ENCODE data around the gene DOLPP1.
"Not testable (repeated sequence)": the region's sequence is repeated elsewhere in the genome, so short reads cannot be mapped to it uniquely, and the experiment has no call there.

DOLPP1 gene, protein sequence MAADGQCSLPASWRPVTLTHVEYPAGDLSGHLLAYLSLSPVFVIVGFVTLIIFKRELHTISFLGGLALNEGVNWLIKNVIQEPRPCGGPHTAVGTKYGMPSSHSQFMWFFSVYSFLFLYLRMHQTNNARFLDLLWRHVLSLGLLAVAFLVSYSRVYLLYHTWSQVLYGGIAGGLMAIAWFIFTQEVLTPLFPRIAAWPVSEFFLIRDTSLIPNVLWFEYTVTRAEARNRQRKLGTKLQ

DNA sequence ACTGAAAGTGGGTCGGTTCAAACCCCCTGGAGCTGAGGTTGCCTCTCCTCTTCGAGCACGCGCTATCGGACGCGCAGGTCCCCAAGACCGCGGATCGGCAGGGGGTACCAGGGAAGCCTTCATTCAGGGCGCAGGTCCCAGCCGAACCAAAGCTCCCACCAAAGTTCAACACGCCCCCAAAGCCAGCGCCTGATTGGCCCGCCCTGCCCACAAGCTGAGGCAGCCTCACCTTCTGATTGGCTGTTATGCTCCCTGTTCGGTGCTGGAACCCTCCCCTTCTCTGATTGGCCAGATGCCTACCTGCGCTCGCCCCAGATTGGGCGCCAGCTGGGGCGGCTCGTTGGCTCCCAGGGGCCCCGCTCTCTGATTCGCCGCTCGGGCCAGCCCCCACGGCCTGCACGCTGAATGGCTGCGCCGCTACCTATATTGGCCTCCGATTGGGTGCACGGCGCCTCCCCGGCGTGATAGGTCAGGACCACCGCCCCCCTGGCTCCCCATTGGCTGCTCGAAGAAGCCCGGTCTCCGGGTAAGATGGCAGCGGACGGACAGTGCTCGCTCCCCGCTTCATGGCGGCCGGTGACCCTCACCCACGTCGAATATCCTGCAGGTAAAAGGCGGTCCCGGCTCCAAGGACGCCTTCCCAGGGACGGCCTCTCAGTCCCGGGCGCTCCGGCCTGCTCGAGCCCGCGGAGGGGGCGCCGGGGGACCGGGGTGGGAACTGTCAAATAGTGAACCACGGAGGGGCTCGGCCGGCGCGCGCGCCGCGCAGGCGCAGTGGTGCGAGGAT lies at the start of gene DOLPP1:
TSS of gene DOLPP1 (plus strand) at position 511 of the 787 bp plus-strand sequence. CDS start at position 532, 21 bp downstream.
- TF ChIP-seq GATA1 (IDR thresholded peaks at IDR 0.05; ENCODE audit: low read depth, low read length) = no peak
- peak; percentile 73 for TF ChIP-seq POLR2A (IDR thresholded peaks at IDR 0.05; ENCODE audit: low read length)
- DNase-seq = peak; percentile 99 to 100

DNA sequence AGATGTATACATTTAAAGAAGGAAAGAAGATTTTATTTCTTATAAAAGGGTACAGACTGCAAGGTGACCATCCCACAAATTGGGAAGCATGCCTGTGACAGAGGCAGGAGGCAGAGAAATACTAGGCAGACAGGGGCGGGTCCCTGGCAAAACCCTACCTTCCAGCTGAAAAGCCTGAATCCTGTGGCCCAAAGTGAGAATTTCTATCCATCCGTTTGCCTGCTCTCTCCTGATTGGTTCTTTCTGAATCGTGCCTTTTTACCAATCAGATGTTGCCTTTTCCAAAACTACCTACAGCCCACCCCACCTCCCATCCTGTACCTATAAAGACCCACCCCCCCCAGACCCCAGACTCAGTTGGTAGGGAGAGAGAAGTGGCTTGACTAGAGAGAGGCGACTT lies 49.4 kb upstream of the DOLPP1 start:
- TF ChIP-seq GATA1 (IDR thresholded peaks at IDR 0.05; ENCODE audit: low read depth, low read length) (no peak), POLR2A (IDR thresholded peaks at IDR 0.05; ENCODE audit: low read length) (no peak)

DNA sequence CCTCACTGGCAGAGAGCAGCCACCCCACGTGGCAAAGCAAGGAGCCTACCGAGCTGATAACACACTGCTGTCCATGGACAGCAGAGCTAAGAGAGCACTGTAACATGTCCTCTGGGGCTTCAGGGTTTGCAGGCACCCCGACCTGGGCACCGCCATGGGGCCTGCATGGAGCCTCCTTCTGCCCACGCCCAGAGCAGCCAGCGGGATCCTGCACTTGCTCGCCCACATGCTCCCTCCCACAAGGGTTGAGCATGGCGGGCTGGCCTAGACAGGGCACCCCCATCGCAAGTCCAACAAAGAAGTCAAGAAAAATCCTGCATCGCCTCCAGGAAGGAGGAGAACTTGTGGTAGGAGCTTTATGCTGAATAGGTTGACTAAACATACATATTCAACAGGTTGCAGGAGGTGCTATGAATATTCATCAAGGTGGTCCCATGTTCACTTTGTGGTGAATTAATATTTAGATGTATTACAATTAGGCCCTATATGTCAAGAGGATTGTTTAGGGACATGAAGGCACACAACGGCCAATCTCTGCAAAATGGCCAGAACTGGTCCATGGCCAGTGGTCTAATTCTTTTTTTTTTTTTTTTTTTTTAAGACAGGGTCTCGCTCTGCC lies 48.3 kb upstream of the DOLPP1 start:
- peak; percentile 31 to 41 for DNase-seq
- TF ChIP-seq POLR2A (IDR thresholded peaks at IDR 0.05; ENCODE audit: low read length) = no peak
- no peak for TF ChIP-seq GATA1 (IDR thresholded peaks at IDR 0.05; ENCODE audit: low read depth, low read length)

More for the DNA sequence above, 49.4 kb upstream of the DOLPP1 start:
- no peak for DNase-seq

DNA sequence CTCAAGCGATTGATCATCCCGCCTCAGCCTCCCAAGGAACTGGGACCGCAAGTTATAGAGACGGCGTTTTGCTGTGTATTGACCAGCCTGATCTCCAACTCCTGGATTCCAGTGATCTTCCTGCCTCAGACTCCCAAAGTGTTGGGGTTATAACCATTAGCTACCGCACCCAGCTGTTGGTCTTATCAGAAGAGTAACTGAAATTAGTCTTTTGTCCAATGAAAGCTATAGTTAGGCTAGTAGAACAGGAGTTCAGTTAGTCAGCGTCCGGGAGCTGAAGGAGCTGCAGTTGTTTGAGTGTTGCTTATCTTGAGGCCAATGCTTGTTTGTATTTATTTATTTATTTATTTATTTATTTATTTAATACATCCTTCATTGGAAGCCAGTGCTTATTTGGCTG lies 47.7 kb upstream of the DOLPP1 start:
- peak; percentile 73 to 89 for DNase-seq
- TF ChIP-seq GATA1 (IDR thresholded peaks at IDR 0.05; ENCODE audit: low read depth, low read length) (no peak), POLR2A (IDR thresholded peaks at IDR 0.05; ENCODE audit: low read length) (peak; percentile 35)

DNA sequence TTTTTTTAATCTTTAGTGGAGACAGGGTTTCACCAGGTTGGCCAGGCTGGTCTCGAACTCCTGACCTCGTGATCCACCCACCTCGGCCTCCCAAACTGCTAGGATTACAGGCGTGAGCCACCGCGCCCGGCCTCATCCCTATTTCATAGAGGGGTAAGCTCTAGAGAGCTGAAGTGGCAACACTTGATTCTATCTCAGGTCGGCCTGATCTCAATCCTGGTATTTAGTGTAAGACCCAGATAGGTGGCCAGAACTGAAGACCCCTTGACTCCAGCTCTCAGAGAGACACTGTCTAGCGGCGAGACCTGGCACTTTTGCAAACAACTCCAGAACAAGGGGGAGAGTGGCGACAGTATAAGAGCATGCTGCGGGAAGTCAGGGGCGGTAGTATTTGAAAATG lies 45.1 kb upstream of the DOLPP1 start:
- DNase-seq = not testable (repeated sequence)

DNA sequence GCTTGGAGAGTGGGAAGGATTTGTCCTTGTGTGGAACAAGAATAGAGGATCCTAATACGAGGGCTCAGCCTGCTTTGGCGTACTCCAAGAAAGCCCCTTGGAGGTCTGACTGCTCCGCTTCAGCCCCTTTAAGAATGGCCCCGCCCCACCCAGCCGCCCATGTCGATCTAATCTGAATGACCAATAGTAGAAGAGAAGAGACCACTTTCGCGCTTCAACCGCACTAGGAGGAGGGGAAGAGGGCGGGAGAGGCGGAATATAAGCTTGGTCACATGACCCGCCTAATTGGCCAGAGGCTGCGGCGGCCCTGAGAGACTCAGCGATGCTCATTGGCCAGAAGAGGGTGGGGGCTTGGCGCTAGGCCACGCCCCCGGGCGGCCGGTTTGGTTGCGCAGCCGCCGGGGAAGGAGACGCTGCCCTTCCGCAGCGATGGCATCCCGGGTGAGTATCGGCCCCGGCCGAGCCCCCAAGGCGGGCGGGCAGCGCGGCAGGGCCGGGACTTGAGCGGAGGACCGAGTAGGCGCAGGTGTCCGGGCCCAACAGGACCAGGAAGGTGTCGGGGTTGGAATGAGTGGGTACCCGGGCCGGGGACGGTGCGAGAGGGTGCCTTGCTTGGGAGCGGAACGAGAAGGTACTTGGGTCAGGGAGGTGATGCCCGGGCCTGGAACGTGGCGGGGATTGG lies 44.5 kb upstream of the DOLPP1 start, which contains the start of gene MIGA2:
TSS of gene MIGA2 (plus strand) at position 386 of the 682 bp plus-strand sequence. CDS start 3,969 bp downstream, outside the sequence.
- peak; percentile 99 to 100 for DNase-seq
- no peak for TF ChIP-seq GATA1 (IDR thresholded peaks at IDR 0.05; ENCODE audit: low read depth, low read length)
- peak; percentile 95 for TF ChIP-seq POLR2A (IDR thresholded peaks at IDR 0.05; ENCODE audit: low read length)

DNA sequence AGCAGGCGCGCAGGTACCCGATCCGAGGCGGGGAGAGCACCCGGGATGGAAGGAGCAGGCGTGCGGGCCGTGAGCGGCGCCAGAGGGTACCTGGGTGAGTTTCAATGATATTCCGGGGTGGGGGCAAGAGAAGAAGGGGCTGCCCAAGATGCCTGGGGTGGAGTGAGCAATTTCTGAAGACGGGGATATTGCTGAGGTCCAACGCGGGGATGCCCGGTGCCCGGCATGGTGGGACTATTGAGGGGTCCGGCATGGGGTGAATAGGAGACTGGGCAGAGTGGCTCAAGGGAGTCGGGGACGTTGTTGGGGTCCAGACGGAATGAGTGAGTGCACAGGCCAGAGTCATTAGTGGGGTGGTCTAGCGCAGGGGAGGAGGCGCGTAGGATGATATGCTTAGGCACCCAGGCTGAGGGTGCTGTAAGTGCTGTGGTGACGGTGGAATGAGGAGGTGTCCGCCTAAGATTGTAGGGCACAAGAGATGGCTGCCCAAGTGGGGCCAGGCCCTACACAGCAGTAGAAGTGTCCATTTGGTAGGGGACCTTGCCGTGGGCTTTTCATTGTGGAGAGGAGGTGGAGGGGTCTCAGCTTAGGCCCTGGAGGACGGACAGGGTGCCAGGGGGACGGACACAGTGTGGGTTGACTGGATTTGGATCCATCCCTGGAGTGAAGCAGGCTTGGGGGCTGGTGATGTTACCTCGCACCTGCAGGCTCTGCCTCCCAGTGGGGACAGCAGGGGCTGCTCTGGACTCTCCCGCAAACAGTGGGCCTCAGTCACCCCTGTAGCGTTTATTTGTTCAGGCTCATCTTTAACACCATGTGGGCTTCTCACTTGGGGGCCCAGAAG lies 43.8 kb upstream of the DOLPP1 start:
- peak; percentile 57 to 67 for DNase-seq
- TF ChIP-seq POLR2A (IDR thresholded peaks at IDR 0.05; ENCODE audit: low read length) = no peak
- no peak for TF ChIP-seq GATA1 (IDR thresholded peaks at IDR 0.05; ENCODE audit: low read depth, low read length)

DNA sequence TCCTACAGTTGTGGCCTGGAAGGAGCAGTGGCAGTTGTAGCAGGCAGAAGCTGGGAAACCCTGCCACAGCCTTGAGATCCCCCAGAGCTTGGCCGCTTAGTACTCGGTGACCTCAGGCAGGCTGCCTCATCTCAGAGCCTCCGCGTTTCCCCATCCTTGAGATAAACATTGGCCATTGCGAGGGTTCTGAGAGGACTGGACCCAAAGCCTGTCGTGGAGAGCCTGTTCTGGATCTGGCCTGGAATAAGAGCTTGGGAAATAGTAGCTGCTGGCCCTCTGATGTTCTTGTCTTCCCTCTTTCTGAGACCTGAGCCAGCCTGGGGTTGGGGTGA lies 43.2 kb upstream of the DOLPP1 start:
- peak; percentile 45 to 56 for DNase-seq
- TF ChIP-seq POLR2A (IDR thresholded peaks at IDR 0.05; ENCODE audit: low read length) = no peak
- TF ChIP-seq GATA1 (IDR thresholded peaks at IDR 0.05; ENCODE audit: low read depth, low read length) = no peak

DNA sequence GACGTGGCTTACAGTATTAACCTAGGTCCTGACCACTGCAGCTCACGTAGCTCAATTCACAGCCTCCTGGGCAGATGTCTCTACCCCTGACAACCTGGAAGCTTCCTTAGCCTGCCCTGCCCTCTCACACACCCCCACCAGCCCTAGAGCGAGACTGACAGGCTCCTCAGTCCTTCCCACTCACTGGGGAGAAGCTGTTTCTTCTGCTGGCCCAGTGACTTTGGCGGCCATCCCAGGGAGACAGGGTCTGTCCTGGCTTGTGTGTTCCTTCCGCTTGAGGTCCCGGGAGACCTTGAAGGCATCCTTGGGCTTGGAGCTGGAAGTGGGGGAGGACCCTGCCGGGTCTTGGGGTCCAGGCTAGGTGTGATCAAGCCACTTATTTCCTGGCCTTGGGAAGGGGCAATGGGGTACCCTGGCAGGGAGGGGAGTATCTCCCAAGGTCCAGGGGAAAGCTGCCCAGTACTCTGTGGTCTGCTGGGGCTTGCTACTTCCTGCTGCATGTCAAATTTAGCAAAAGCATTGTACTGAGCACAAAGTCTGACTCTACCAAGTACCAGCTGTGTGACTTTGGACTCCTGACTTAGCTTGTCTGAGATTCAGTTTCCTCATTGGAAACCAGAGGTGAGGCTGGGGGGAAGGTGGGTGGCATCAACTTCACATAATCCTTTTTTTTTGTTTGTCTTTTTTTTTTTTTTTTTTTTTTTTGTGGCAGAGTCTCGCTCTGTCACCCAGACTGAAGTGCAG lies 42.6 kb upstream of the DOLPP1 start:
- no peak for TF ChIP-seq GATA1 (IDR thresholded peaks at IDR 0.05; ENCODE audit: low read depth, low read length)
- no peak for TF ChIP-seq POLR2A (IDR thresholded peaks at IDR 0.05; ENCODE audit: low read length)

DNA sequence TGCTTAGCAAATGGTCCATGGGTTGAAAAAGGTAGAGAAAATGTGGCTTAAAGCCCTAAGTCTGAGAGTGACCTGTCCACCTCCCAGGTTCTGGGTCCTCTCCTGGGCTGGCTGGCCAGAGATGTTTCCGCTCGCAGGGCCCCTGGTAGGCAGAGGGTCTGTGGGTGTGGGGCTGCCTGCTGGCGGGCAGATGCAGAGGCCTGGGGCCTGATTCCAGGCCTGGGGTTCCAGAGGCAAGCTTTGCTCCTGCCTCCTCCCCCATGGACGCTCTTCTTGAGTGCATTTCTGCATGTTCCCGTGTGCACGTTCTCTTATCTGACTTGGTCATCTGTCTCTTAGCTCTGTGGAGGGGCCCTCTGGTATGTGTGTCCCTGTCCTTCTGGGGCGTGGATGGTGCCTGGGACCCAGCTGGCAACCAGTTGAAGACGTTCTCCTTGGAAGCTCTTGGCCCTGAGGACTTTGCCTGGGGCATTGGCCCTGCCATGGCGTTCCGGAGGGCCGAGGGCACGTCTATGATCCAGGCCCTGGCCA lies 40.7 kb upstream of the DOLPP1 start:
- TF ChIP-seq GATA1 (IDR thresholded peaks at IDR 0.05; ENCODE audit: low read depth, low read length) = peak; percentile 89
- no peak for TF ChIP-seq POLR2A (IDR thresholded peaks at IDR 0.05; ENCODE audit: low read length)
- peak; percentile 83 to 91 for DNase-seq

More for the DNA sequence above, 42.6 kb upstream of the DOLPP1 start:
- peak; percentile 40 to 49 for DNase-seq

DNA sequence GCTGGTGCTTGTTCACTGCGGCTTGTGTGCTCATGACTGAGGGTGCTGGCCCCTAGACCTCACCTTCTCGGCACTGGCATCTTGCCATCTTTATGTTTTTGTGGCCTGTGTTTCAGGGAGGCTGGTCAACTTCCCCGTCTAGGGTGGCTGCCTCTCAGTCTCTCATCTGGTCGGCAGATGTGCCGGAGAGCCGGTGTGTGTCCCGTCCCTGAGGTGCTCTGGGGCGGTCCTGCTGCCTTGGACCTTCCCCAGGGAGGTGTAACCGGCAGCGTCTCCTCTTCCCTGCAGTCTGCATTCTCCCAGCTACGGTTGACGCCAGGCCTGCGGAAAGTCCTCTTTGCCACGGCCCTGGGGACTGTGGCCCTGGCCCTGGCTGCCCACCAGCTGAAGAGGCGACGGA lies 38.9 kb upstream of the DOLPP1 start:
- DNase-seq = no peak
- no peak for TF ChIP-seq POLR2A (IDR thresholded peaks at IDR 0.05; ENCODE audit: low read length)
- no peak for TF ChIP-seq GATA1 (IDR thresholded peaks at IDR 0.05; ENCODE audit: low read depth, low read length)

DNA sequence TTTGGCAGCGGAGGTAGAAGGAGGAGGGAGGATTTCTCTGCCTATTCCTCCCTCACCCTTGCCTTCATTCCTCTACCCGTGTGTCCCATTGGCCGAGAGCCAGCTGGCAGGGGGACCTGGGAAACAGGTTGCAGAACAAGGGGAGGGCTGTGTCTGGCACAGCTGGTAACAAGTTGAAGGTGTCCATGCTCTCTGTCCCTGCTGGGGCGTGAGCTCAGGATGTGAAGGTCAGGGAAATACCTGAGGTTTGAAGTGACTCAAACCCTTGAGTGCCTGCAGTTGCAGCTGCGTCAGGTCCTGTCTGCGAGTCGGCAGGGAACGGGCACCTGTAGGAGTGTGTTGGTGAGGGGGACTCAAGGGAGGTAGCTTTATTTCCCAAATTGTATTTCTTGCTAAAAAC lies 28.3 kb upstream of the DOLPP1 start:
- TF ChIP-seq POLR2A (IDR thresholded peaks at IDR 0.05; ENCODE audit: low read length) (no peak), GATA1 (IDR thresholded peaks at IDR 0.05; ENCODE audit: low read depth, low read length) (no peak)
- DNase-seq = no peak
